ENCODE data around the gene CCDC85C. TPM values are rescaled to one million over a fixed set of nuclear protein-coding genes. Genes with fewer than 3 reads are reported as not detected.

Gene CCDC85C
- total RNA-seq, 2 experiments from 2014 or later: 5.8 to 7.5 TPM

DNA sequence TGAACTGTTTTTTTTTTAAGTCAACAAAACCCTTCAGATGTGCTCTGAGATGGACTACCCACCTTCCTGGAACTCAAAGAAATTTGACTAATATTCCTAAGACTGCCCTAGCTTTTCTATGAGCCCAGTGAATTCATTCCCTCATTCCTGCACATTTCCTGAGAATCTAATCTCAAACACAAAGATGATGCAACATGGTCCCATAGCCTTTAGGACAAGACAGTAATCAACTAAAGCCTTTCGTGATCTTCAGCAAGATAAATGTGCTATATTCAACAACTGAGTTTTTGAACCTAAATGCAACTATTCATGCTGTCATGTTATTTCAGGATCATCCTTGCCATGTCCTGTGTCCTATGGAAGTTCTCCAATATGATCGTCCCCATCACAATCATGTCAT lies 128.3 kb downstream of the CCDC85C start:
- Mint-ChIP-seq H3K9me3 (no peaks in the 10 kb centered on the region), H3K27ac (no peak overlapping the region), H3K4me1 (ENCODE audit: low read depth) (peaks cover 55% of the 10 kb centered on the region), H3K4me3 (no peak overlapping the region), H3K27me3 (no peaks in the 10 kb centered on the region), H3K36me3 (ENCODE audit: low read depth) (peaks cover 14% of the 10 kb centered on the region)
- intact Hi-C loops (cut with DNase I, micrococcal nuclease): no loop called here
- ChIA-PET POLR2A (interaction anchor here (1.1 kb wide), 1 partner anchor 8 kb away, joined by 3 read pairs; no protein-coding TSS in a partner anchor), CTCF (no interaction called here)
- H3K9me3 ChIP-seq (ENCODE audit: control insufficient read depth in 1 of 2, insufficient read depth in 1 of 2, low read length in 2 of 2): no peaks in the 10 kb centered on the region
- no peak overlapping the region for H3K27ac ChIP-seq (ENCODE audit: low read depth in 1 of 2, low read length in 2 of 2)
- ATAC-seq (ENCODE audit: poor library complexity) (no peak), DNase-seq (no peak)
- H3K27me3 ChIP-seq (ENCODE audit: control insufficient read depth in 1 of 2, insufficient read depth in 2 of 2, low read length in 2 of 2): no peaks in the 10 kb centered on the region
- peaks cover 16% of the 10 kb centered on the region for H3K4me1 ChIP-seq (ENCODE audit: insufficient read depth, low read length)
- H3K4me3 ChIP-seq (ENCODE audit: low read length): no peak overlapping the region
- no peaks in the 10 kb centered on the region for H3K36me3 ChIP-seq (ENCODE audit: insufficient read depth, low read length)
- no peak for TF ChIP-seq CTCF (IDR thresholded peaks at IDR 0.05)

DNA sequence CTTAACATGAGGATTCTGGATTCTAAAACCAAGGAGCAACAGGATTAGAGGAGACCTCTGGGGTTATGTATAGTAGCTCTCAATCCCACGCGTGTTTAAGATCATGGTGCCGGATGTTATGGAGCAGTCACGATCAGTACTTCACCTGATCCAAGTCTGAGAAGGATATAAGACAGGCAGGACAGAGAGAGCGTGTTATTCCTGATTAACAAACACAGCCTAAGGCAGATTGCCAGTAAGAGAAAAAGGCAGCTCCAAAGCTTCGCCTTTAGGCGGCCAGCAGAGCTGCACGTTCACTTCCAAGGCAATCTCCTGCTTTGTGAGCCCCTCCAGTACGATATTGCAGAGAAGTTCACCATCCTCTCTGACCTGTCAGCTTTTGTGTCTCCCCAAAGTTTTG lies 128.8 kb downstream of the CCDC85C start:
- Histone ChIP-seq H3K36me3 (ENCODE audit: insufficient read depth, low read length) (no peaks in the 10 kb centered on the region), H3K4me3 (ENCODE audit: low read length) (no peak overlapping the region), H3K9me3 (ENCODE audit: control insufficient read depth in 1 of 2, insufficient read depth in 1 of 2, low read length in 2 of 2) (no peaks in the 10 kb centered on the region), H3K4me1 (ENCODE audit: insufficient read depth, low read length) (peaks cover 16% of the 10 kb centered on the region), H3K27me3 (ENCODE audit: control insufficient read depth in 1 of 2, insufficient read depth in 2 of 2, low read length in 2 of 2) (no peaks in the 10 kb centered on the region), H3K27ac (ENCODE audit: low read depth in 1 of 2, low read length in 2 of 2) (no peak overlapping the region)
- Mint-ChIP-seq H3K4me3 (no peak overlapping the region), H3K36me3 (ENCODE audit: low read depth) (peaks cover 14% of the 10 kb centered on the region), H3K27ac (no peak overlapping the region), H3K4me1 (ENCODE audit: low read depth) (peaks cover 57% of the 10 kb centered on the region), H3K27me3 (no peaks in the 10 kb centered on the region), H3K9me3 (no peaks in the 10 kb centered on the region)
- no peak for TF ChIP-seq CTCF (IDR thresholded peaks at IDR 0.05)
- CTCF ChIA-PET: no interaction called here
- DNase-seq: no peak
- intact Hi-C loops (cut with DNase I, micrococcal nuclease): no loop called here
- no peak for ATAC-seq (ENCODE audit: poor library complexity)
- POLR2A ChIA-PET: no interaction called here

DNA sequence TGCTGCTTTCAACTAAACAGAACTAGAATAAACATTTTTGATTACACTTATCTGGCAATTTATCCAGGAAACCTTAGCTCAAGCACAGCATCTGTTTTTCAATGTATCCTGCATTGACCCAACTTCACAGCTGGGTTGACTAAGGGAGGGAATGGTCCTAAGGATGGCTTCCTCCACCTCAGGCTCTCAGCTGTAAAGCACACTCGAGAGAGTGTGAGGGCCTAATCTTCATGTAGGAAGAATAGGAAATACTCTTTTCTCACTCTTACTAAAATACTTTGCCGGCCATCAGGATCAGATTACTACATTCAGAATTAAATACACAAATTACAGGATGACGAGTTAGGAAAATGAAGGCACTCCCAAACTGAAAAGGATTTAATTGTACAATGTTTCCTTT lies 130.5 kb downstream of the CCDC85C start:
- Mint-ChIP-seq H3K4me3 (no peak overlapping the region), H3K9me3 (no peaks in the 10 kb centered on the region), H3K4me1 (ENCODE audit: low read depth) (peaks cover 62% of the 10 kb centered on the region), H3K36me3 (ENCODE audit: low read depth) (peaks cover 5% of the 10 kb centered on the region), H3K27me3 (no peaks in the 10 kb centered on the region), H3K27ac (no peak overlapping the region)
- CTCF ChIA-PET: no interaction called here
- intact Hi-C loops (cut with DNase I, micrococcal nuclease): no loop called here
- ATAC-seq (ENCODE audit: poor library complexity) (no peak), DNase-seq (no peak)
- POLR2A ChIA-PET: no interaction called here
- Histone ChIP-seq H3K36me3 (ENCODE audit: insufficient read depth, low read length) (no peaks in the 10 kb centered on the region), H3K4me3 (ENCODE audit: low read length) (no peak overlapping the region), H3K9me3 (ENCODE audit: control insufficient read depth in 1 of 2, insufficient read depth in 1 of 2, low read length in 2 of 2) (no peaks in the 10 kb centered on the region), H3K27ac (ENCODE audit: low read depth in 1 of 2, low read length in 2 of 2) (no peak overlapping the region), H3K4me1 (ENCODE audit: insufficient read depth, low read length) (peaks cover 4% of the 10 kb centered on the region), H3K27me3 (ENCODE audit: control insufficient read depth in 1 of 2, insufficient read depth in 2 of 2, low read length in 2 of 2) (no peaks in the 10 kb centered on the region)
- no peak for TF ChIP-seq CTCF (IDR thresholded peaks at IDR 0.05)
